ENCODE results near the gene CCDC120. TPM values are rescaled to one million over a fixed set of nuclear protein-coding genes. Genes with fewer than 3 reads are reported as not detected.

The CCDC120 gene
- total RNA-seq, 4 donors from 2014 or later = 11.7 to 40.3 (median 22.6) TPM

GRCh38 chrX:49077941-49078340 lies 19.1 kb downstream of the CCDC120 start:
- intact Hi-C loops (cut with DNase I) = no loop called here
- Histone ChIP-seq H3K4me3 (no peak overlapping the region), H3K27me3 (no peaks in the 10 kb centered on the region), H3K9me3 (no peaks in the 10 kb centered on the region), H3K27ac (no peak overlapping the region), H3K36me3 (peaks cover 0 to 33% (median 0%) of the 10 kb centered on the region in 3 donors), H3K4me1 (peaks cover 3 to 28% (median 11%) of the 10 kb centered on the region in 3 donors)
- WGBS, 2 donors = 37 to 81% methylated on average over 3 to 4 of the region's 5 CpGs
- TF ChIP-seq CTCF (IDR thresholded peaks at IDR 0.05) (no peak), POLR2A (IDR thresholded peaks at IDR 0.05) (no peak)
- DNase-seq = no peak

- 0 to 40% methylated on average over 5 to 22 of the region's 55 CpGs for WGBS, 2 donors
- Histone ChIP-seq H3K4me1 (peaks cover 3 to 13% (median 6%) of the 10 kb centered on the region in 3 donors), H3K36me3 (peaks cover 0 to 31% (median 0%) of the 10 kb centered on the region in 3 donors), H3K4me3 (peak within 1 kb of the TSS; percentile 52 to 74 (median 72)), H3K9me3 (no peaks in the 10 kb centered on the region), H3K27ac (peak within 1 kb of the TSS; percentile 93 to 96 (median 96)), H3K27me3 (no peaks in the 10 kb centered on the region)
- TF ChIP-seq CTCF (IDR thresholded peaks at IDR 0.05) (no peak), POLR2A (IDR thresholded peaks at IDR 0.05) (peak in 3 of 4 donors; percentile 17 to 72 (median 63))
- intact Hi-C loops (cut with DNase I) = no loop called here
- DNase-seq = no peak
These were observed 21.0 kb downstream of the CCDC120 start, which contains the start of gene WDR45 for GRCh38 chrX:49079489-49080428. Gene WDR45 (minus strand): TSS chrX:49079887. CDS start chrX:49078095, 1,792 bp downstream.

- TF ChIP-seq CTCF (IDR thresholded peaks at IDR 0.05) (no peak), POLR2A (IDR thresholded peaks at IDR 0.05) (no peak)
- no peaks in the 10 kb centered on the region for H3K9me3 ChIP-seq
- H3K4me3 ChIP-seq = no peak overlapping the region
- no peak overlapping the region for H3K27ac ChIP-seq
- DNase-seq = no peak
- H3K36me3 ChIP-seq = peaks cover 0 to 5% (median 0%) of the 10 kb centered on the region in 3 donors
- intact Hi-C loops (cut with DNase I) = no loop called here
- peaks cover 3 to 13% (median 6%) of the 10 kb centered on the region in 3 donors for H3K4me1 ChIP-seq
- WGBS, 2 donors = 83 to 86% methylated on average over 4 of the region's 4 CpGs
- no peaks in the 10 kb centered on the region for H3K27me3 ChIP-seq
These were observed 23.6 kb downstream of the CCDC120 start for GRCh38 chrX:49082271-49082871.

GRCh38 chrX:49089553-49089952 lies 30.8 kb downstream of the CCDC120 start:
- Histone ChIP-seq H3K27me3 (no peaks in the 10 kb centered on the region), H3K4me3 (no peak overlapping the region), H3K4me1 (no peaks in the 10 kb centered on the region), H3K36me3 (no peaks in the 10 kb centered on the region), H3K27ac (no peak overlapping the region), H3K9me3 (no peaks in the 10 kb centered on the region)
- intact Hi-C loops (cut with DNase I) = no loop called here
- 85 to 88% methylated on average over 2 of the region's 4 CpGs for WGBS, 2 donors
- DNase-seq = no peak
- no peak for TF ChIP-seq CTCF (IDR thresholded peaks at IDR 0.05)
- TF ChIP-seq POLR2A (IDR thresholded peaks at IDR 0.05) = no peak

GRCh38 chrX:49096419-49096818 lies 37.6 kb downstream of the CCDC120 start:
- intact Hi-C loops (cut with DNase I) = no loop called here
- Histone ChIP-seq H3K27ac (no peak overlapping the region), H3K27me3 (no peaks in the 10 kb centered on the region), H3K4me3 (no peak overlapping the region), H3K9me3 (no peaks in the 10 kb centered on the region), H3K36me3 (no peaks in the 10 kb centered on the region), H3K4me1 (peaks cover 0 to 10% (median 0%) of the 10 kb centered on the region in 3 donors)
- TF ChIP-seq POLR2A (IDR thresholded peaks at IDR 0.05) = no peak
- TF ChIP-seq CTCF (IDR thresholded peaks at IDR 0.05) = no peak
- WGBS, 2 donors = 94 to 100% methylated on average over 3 to 4 of the region's 4 CpGs
- no peak for DNase-seq
